Activated CD4-positive, alpha-beta T cell treated with anti-CD3 and anti-CD28 coated beads, Interleukin-2, amount 50 U/mL, for 48 hours (primary cell): ENCODE measurements around the gene TMEM256.
"Not testable (repeated sequence)": the region's sequence is repeated elsewhere in the genome, so short reads cannot be mapped to it uniquely, and the experiment has no call there.

Source experiments
- DNase-seq, 2 experiments: peaks; one replicate each; pipeline ENCODE4 v3.0.0-alpha.2; 2020

TMEM256 gene

GRCh38 chr17:7380855-7381683, 22.8 kb downstream of the TMEM256 start, which contains the start of gene TNK1:
TNK1 (plus strand) TSS chr17:7381089; CDS start chr17:7382927, 1,838 bp downstream.
- no peak for DNase-seq

DNA sequence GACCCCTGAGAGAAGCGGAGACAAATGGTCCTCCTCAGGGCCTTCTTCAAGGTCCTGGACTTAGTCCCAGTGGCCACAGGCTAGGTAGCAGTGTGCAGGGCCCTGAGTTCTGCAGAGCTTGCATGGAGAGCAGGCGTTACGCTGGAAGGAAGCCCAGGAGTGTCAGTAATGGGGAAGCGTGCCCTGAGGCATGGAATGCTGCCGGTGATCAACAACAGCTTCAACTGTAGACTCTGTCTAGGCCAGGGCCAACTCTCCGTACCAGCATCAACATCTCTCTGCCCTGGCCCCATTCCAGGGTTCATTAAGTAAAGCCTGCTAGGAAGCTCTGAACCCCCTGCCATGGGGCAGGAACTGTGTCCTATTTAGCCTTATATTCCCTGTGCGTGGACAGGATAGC, 23.6 kb downstream of the TMEM256 start:
- no peak for DNase-seq

- no peak for DNase-seq
These were observed 24.8 kb downstream of the TMEM256 start for GRCh38 chr17:7379134-7379533.

- DNase-seq, result no peak
These were observed 29.5 kb downstream of the TMEM256 start for GRCh38 chr17:7374353-7374752.

DNA sequence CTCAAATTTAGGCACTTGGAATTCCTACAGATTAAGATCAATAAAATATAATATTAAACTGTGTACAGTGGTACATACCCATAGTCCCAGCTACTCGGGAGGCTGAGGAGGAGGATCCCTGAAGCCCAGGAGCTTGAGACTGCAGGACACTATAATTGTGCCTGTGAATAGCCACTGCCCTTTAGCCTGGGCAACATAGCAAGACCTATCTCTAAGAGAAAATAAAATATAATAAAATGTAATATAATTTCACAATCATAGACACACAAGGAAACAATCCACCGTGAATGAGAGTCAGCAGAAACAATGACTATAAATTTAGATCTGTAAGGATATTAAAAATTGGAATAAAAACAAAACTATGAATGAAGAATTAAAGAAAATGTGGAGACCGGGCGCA, 33.0 kb downstream of the TMEM256 start:
- DNase-seq, result no peak

GRCh38 chr17:7369825-7370224, 34.1 kb downstream of the TMEM256 start:
- DNase-seq, result no peak

DNA sequence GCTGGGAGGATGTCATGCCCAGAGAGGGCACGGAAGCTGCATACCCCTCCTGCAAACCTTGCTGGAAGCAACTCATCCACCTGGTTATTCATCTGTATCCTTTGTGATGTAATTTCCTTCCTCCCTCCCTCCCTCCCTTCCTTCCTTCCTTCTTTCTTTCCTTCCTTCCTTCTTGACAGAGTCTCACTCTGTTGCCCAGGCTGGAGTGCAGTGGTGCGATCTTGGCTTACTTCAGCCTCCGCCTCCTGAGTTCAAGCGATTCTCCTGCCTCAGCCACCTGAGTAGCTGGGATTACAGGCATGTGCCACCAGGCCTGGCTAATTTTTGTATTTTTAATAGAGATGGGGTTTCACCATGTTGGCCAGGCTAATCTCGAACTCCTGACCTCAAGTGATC, 35.3 kb downstream of the TMEM256 start:
- not testable (repeated sequence) for DNase-seq

DNA sequence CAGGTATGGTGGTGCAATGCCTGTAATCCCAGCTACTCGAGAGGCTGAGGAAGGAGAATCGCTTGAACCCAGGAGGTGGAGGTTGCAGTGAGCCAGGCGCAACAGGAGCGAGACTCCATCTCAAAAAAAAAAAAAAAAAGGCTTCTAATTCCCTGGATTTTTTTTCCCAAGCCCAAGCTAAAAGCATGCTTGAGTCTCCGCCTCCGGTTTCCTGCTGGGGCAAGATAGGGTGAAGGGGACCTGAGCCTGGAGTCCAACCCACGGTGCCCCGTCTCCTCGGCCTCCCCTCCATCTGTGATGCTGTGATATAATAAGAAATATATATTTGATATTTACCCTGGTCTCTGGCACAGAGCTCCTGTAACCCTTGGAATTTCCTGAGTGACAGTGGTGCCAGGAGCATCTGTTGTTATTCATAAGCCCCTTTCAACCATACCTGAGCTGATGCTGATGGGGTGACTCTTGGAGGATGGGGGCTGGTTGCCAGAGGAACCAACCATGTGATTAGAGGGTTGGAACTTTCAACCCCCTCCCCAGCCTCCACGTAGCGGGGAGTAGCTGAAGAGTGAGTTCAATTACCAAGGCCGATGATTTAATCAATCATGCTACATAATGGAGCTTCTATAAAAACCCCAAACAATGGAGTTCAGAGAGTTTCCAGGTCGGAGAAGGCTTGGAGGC, 35.8 kb downstream of the TMEM256 start:
- DNase-seq, result no peak

DNA sequence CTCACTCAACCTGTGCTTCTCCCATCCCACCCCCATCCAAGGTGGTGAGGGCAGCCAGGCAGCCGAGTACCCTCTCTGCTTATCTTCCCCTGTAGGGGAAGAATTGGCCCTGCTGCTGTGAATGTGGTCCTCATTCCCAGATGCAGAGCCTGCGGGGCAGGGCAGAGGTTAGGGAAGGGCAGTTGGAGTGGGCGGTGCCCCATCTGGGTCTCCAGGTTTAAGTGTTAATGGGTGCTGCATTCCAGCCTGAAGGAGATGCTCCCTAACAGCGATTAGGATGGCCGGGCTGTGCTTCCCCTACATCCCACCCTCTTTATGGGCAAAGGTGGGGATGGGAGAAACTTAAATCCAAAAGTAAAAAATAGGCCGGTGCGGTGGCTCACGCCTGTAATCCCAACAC, 36.8 kb downstream of the TMEM256 start:
- DNase-seq, result no peak

DNA sequence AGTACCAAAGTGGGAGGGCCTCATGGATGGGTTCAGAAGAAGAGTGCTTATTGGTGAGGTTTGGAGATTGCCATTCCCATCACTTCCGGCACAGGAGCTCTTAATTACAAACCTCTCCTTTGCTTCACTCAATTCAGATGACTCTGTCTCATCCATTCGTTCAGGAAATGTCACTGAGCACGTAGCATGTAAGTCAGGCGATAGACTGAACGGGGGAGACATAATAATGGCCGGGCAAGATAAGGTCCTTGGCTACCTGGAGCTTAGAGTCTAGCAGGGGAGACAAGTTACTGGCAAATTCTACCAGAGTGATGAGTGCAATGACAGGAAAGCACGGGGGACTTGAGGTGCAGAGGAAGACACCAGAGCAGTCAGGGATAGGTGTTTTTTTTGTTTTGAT, 37.9 kb downstream of the TMEM256 start:
- not testable (repeated sequence) for DNase-seq

DNA sequence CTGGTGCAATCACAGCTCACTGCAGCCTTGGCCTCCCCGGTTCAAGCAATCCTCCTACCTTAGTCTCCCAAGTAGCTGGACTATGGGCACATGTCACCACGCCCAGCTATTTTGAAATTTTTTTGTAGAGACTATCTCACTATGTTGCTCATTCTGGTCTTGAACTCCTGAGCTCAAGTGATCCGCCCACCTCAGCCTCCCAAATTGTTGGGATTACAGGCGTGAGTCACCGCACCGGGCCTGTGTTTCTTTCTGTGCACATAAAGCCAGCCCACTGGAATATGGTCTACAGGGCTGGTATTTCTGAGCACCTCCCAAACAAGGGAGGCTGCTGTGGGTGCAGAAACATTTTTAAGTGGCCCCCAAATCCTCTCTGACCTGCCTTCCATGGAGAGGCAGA, 40.6 kb downstream of the TMEM256 start:
- no peak for DNase-seq

GRCh38 chr17:7361906-7362305, 42.0 kb downstream of the TMEM256 start:
- DNase-seq, result no peak

DNA sequence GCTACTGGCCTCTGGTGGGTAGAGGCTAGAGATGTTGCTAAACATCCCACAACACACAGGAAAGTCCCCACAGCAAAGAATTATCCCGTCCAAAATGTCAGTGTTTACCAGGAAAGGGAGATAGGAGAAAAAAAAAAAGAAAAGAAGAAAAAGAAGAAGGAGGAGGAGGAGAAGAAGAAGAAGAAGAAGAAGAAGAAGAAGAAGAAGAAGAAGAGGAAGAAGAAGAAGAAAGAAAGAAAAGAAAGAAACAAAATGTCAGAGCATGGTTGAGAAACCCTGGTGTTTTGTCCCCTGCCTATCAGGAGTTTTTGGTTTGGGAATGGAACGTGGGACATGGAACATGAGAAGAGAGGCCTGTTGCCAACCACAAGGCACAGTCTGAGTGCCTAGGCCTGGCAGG, 46.5 kb downstream of the TMEM256 start:
- no peak for DNase-seq

DNA sequence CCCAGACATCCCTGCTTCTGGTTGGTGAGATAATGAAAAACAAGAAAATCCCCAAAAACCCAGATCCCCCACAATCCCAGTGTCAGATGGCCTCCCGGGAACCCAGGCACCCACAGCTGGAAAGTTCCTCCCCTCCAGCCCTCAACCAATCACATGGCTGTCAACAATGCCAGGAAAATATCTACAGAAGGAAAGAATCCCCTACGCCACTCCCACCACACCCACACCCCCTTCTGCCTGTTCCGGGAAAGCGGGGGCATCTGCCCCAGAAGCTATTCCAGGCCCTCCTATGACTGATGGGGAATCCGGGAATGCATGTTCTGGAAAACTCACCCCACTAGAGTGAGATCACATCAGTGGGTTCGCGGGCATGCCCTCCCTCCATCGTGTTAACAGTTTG, 47.1 kb downstream of the TMEM256 start:
- DNase-seq, result no peak

DNA sequence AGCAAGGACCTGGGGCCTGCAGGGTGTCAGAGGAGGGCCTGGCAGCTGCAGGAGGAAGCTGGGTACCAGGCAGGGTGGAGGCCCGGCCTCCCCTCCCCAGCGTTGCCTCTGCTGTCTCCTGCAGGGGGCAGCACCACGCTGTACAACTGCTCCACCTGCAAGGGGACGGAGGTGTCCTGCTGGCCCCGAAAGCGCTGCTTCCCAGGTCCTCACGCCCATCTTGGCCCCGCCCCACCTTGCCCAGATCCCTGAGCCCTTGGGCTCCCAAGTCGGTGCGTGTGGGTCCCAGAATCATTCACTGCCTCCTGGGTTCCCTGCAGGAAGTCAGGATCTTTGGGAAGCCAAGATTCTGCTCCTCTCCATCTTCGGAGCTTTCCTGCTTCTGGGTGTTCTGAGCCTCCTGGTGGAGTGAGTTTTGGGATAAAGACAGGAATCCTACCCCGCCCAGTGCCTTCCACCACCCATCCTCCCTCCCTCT, 47.8 kb downstream of the TMEM256 start:
- DNase-seq, result peak; percentile 90 to 92

DNA sequence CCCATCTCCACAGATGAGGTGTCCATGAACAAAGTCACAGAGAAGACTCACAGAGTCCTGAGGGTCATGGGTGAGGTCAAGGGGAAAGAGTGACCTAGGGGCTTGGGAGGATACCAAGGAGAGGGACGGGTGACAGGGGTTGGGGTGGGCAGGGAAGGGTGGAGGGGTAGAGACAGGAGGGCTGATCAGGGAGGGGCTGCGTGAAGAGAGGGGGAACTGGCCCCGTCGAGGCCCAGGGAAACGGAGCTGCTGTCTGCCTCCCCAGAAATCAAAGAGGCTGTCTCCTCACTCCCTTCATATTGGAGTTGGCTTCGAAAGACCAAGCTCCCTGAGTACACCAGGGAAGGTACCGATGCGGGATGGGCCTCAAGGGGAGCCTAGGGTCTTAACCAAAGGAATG, 48.3 kb downstream of the TMEM256 start:
- DNase-seq, result no peak

DNA sequence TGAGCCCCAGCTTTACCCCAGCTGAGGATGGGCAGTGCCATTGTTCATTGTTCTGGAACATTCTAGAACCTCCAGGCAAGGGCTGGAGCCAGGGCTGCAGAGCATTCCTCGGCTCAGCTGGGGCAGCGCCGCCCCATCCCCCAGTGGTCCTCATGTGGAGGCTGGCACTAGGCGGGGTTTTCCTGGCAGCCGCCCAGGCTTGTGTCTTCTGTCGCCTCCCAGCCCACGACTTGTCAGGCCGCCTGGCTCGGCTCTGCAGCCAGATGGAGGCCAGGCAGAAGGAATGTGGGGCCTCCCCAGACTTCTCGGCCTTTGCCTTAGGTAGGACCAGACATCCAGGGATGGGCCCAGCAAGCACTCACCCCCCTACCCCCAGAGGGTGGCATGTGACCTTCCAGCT, 48.8 kb downstream of the TMEM256 start, which contains the start of gene TMEM95:
Gene TMEM95, plus strand, starts transcription at position 104 of the 400 bp plus-strand sequence. Its CDS starts 49 bp downstream, at position 153.
- no peak for DNase-seq

DNA sequence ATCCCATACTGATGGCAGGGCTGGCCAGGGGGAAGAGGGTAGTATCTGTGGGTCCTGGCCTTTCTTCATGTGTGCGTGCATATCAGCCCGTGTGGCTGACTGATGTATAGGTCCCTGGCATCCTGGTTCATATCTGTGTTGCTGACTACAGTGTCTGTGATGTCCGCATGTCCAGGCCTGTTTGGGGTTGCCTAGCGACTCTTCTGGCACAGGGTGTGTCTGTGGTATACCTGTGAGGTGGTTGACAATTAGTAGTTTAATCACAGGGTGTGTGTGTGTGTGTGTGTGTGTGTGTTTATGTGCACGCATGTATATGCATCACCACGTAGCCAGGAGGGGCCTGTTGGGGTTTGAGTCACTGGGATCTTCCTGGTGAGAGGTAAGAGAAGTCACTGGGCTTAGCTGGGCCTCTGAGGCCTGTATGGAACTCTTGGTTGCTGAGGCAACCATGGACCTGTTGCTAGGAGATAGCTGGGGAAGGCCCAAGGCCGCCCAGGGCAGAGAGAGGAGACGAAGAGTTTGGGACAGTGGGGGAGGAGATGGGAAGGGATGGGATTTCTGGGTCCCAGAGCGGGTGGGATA, 49.5 kb downstream of the TMEM256 start:
- DNase-seq, result peak; percentile 47 to 65
